ENCODE results near the gene VSIG8. TPM values are rescaled to one million over a fixed set of nuclear protein-coding genes. Genes with fewer than 3 reads are reported as not detected.

Gene VSIG8
- total and polyA plus RNA-seq, 9 of the 15 experiments (the other 6 are each of a cell fraction or from before 2014, with no cell fraction given), result not detected

GRCh38 chr1:159868766-159869165, 6.3 kb upstream of the VSIG8 start:
- in situ Hi-C loops (cut with MboI) (no loop called here), intact Hi-C loops (cut with micrococcal nuclease) (no loop called here)
- Histone ChIP-seq H3K9me1 (ENCODE audit: control insufficient read depth, insufficient read depth, low read length) (no peaks in the 10 kb centered on the region), H3K4me1 (replicated peaks in 1 of 2; ENCODE audit: control insufficient read depth in 2 of 2, insufficient read depth in 2 of 2, low read length in 2 of 2) (peaks cover 13 to 15% of the 10 kb centered on the region in 2 experiments), H3K4me2 (ENCODE audit: insufficient read depth, low read length) (no peak overlapping the region; the same call in 1 of the 2 replicates), H4K20me1 (replicated peaks; ENCODE audit: control insufficient read depth, insufficient read depth, low read length) (no peaks in the 10 kb centered on the region; the same call in 1 of the 2 replicates), H3K9me3 (replicated peaks; ENCODE audit: control insufficient read depth, insufficient read depth, low read depth, low read length) (no peaks in the 10 kb centered on the region), H3K27ac (ENCODE audit: extremely low read depth, low read depth, low read length) (no peak overlapping the region), H3K27me3 (ENCODE audit: control insufficient read depth in 2 of 2, insufficient read depth in 2 of 2, low read length in 2 of 2) (peaks cover 2 to 21% of the 10 kb centered on the region in 2 experiments; a peak in 2 of 5 replicates), H3K9ac (ENCODE audit: insufficient read depth in 1 of 2, low read depth in 2 of 2, low read length in 2 of 2) (no peak overlapping the region; a peak in 1 of 4 replicates), H3K79me2 (ENCODE audit: control insufficient read depth, insufficient read depth, low read length) (no peaks in the 10 kb centered on the region), H3K4me3 (no peak overlapping the region), H3K36me3 (ENCODE audit: control insufficient read depth, insufficient read depth, low read length) (no peaks in the 10 kb centered on the region), H2AFZ (ENCODE audit: low read depth, low read length) (peak overlapping the region; percentile 67)
- ATAC-seq, result peak; percentile 12; the same call in 2 of the 3 replicates
- ChIA-PET POLR2A (interaction anchor here (0.5 to 2.8 kb wide), 4 partner anchors 10 to 162 kb away, joined by 3 to 21 read pairs (median 3); no protein-coding TSS in a partner anchor), CTCF (ENCODE audit: low intra/inter-chr PET ratio) (no interaction called here)
- WGBS (ENCODE audit: insufficient coverage, low coverage, missing lambda C conversion rate), result 29% methylated on average over 3 of the region's 3 CpGs
- FAIRE-seq, result peak; percentile 64
- no peak for DNase-seq (ENCODE audit: extremely low read depth in 1 of 4, low spot score in 3 of 4)
- TF ChIP-seq GMEB1 (CRISPR knock-in tag; IDR thresholded peaks at IDR 0.05), result no peak
- no TSS peak for BruUV-seq (replicated peaks)

DNA sequence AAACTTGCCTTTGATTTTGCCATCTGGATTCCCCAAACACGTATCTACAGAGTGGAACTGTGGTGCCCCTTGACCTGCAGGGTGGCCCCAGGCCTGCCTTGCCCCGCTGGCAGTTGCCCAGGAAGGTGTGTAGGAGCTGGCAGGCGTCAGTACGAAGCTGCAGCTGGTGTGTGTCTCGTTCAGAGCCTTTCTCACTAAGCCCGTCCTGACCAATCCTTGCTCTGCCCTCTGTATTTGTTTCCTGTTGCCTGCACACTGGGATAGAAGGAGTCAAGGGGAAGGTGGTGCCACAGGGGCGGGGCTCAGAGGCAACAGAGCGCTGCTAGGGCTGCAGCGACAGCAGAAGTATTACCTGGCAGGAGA, 5.2 kb upstream of the VSIG8 start:
- no TSS peak for BruUV-seq (replicated peaks)
- H3K27ac ChIP-seq (ENCODE audit: extremely low read depth, low read depth, low read length), result no peak overlapping the region
- FAIRE-seq, result no peak
- ChIA-PET CTCF (ENCODE audit: low intra/inter-chr PET ratio) (no interaction called here), POLR2A (interaction anchor here (0.6 to 2.8 kb wide), 3 partner anchors 10 to 244 kb away, joined by 3 to 21 read pairs (median 4); no protein-coding TSS in a partner anchor)
- no peak overlapping the region for H3K4me3 ChIP-seq
- peaks cover 2 to 23% of the 10 kb centered on the region in 2 experiments; a peak in 2 of 5 replicates for H3K27me3 ChIP-seq (ENCODE audit: control insufficient read depth in 2 of 2, insufficient read depth in 2 of 2, low read length in 2 of 2)
- no peaks in the 10 kb centered on the region for H4K20me1 ChIP-seq (replicated peaks; ENCODE audit: control insufficient read depth, insufficient read depth, low read length)
- no peaks in the 10 kb centered on the region for H3K36me3 ChIP-seq (ENCODE audit: control insufficient read depth, insufficient read depth, low read length)
- intact Hi-C loops (cut with micrococcal nuclease), result no loop called here
- no peak overlapping the region for H2AFZ ChIP-seq (ENCODE audit: low read depth, low read length)
- peak overlapping the region in 1 of 2 experiments; percentile 26; a peak in 2 of 4 replicates for H3K9ac ChIP-seq (ENCODE audit: insufficient read depth in 1 of 2, low read depth in 2 of 2, low read length in 2 of 2)
- WGBS (ENCODE audit: insufficient coverage, low coverage, missing lambda C conversion rate), result 31% methylated on average over 9 of the region's 9 CpGs
- no peaks in the 10 kb centered on the region for H3K9me1 ChIP-seq (ENCODE audit: control insufficient read depth, insufficient read depth, low read length)
- H3K9me3 ChIP-seq (replicated peaks; ENCODE audit: control insufficient read depth, insufficient read depth, low read depth, low read length), result no peaks in the 10 kb centered on the region
- no peaks in the 10 kb centered on the region for H3K79me2 ChIP-seq (ENCODE audit: control insufficient read depth, insufficient read depth, low read length)
- in situ Hi-C loops (cut with MboI), result no loop called here
- no peak overlapping the region for H3K4me2 ChIP-seq (ENCODE audit: insufficient read depth, low read length)
- ATAC-seq, result no peak
- peaks cover 13 to 15% of the 10 kb centered on the region in 2 experiments for H3K4me1 ChIP-seq (replicated peaks in 1 of 2; ENCODE audit: control insufficient read depth in 2 of 2, insufficient read depth in 2 of 2, low read length in 2 of 2)
- no peak for TF ChIP-seq ZNF444 (CRISPR knock-in tag; IDR thresholded peaks at IDR 0.05)
- TF ChIP-seq KLF13 (tag; IDR thresholded peaks at IDR 0.05; ENCODE audit: borderline replicate concordance, low read depth), result no peak
- no peak for TF ChIP-seq DNMT1 (IDR thresholded peaks at IDR 0.05)
- no peak for TF ChIP-seq ZNF3 (CRISPR knock-in tag; IDR thresholded peaks at IDR 0.05)
- TF ChIP-seq NR2C2 (CRISPR knock-in tag; IDR thresholded peaks at IDR 0.05), result no peak
- TF ChIP-seq NR2C2 (tag; IDR thresholded peaks at IDR 0.05), result no peak
- no peak for TF ChIP-seq ZNF184 (CRISPR knock-in tag; IDR thresholded peaks at IDR 0.05)
- TF ChIP-seq HDAC6 (IDR thresholded peaks at IDR 0.05; ENCODE audit: low read depth, low read length), result no peak
- no peak for TF ChIP-seq SMC3 (conservative IDR thresholded peaks at IDR 0.05; ENCODE audit: insufficient read depth, low read depth, low read length)
- TF ChIP-seq ZNF76 (CRISPR knock-in tag; IDR thresholded peaks at IDR 0.05; ENCODE audit: borderline replicate concordance), result no peak
- no peak for TF ChIP-seq ESRRB (CRISPR knock-in tag; IDR thresholded peaks at IDR 0.05; ENCODE audit: borderline replicate concordance)
- TF ChIP-seq, protein P1, sequence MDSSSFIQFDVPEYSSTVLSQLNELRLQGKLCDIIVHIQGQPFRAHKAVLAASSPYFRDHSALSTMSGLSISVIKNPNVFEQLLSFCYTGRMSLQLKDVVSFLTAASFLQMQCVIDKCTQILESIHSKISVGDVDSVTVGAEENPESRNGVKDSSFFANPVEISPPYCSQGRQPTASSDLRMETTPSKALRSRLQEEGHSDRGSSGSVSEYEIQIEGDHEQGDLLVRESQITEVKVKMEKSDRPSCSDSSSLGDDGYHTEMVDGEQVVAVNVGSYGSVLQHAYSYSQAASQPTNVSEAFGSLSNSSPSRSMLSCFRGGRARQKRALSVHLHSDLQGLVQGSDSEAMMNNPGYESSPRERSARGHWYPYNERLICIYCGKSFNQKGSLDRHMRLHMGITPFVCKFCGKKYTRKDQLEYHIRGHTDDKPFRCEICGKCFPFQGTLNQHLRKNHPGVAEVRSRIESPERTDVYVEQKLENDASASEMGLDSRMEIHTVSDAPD (CRISPR knock-in tag; IDR thresholded peaks at IDR 0.05), result no peak
- TF ChIP-seq KDM5B (IDR thresholded peaks at IDR 0.05; ENCODE audit: insufficient replicate concordance, low read depth, low read length), result no peak
- DNase-seq (ENCODE audit: extremely low read depth in 1 of 4, low spot score in 3 of 4), result no peak

Data from K562 (cell line).